ENCODE results near the gene HK1.

- TF ChIP-seq RARB (CRISPR knock-in tag; IDR thresholded peaks at IDR 0.05) (no peak), PPARA (CRISPR knock-in tag; IDR thresholded peaks at IDR 0.05; ENCODE audit: borderline replicate concordance) (no peak), ZNF565 (CRISPR knock-in tag; conservative IDR thresholded peaks at IDR 0.05; ENCODE audit: low read depth) (no peak)
- TF ChIP-seq, protein P1, sequence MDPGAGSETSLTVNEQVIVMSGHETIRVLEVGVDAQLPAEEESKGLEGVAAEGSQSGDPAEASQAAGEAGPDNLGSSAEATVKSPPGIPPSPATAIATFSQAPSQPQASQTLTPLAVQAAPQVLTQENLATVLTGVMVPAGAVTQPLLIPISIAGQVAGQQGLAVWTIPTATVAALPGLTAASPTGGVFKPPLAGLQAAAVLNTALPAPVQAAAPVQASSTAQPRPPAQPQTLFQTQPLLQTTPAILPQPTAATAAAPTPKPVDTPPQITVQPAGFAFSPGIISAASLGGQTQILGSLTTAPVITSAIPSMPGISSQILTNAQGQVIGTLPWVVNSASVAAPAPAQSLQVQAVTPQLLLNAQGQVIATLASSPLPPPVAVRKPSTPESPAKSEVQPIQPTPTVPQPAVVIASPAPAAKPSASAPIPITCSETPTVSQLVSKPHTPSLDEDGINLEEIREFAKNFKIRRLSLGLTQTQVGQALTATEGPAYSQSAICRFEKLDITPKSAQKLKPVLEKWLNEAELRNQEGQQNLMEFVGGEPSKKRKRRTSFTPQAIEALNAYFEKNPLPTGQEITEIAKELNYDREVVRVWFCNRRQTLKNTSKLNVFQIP (CRISPR knock-in tag; IDR thresholded peaks at IDR 0.05; ENCODE audit: borderline replicate concordance, low read depth): no peak
These were observed 106.0 kb downstream of the HK1 start for GRCh38 chr10:69384320-69384719.
